Measurements from ENCODE around the gene DNAJC3.

DNAJC3 gene

DNA sequence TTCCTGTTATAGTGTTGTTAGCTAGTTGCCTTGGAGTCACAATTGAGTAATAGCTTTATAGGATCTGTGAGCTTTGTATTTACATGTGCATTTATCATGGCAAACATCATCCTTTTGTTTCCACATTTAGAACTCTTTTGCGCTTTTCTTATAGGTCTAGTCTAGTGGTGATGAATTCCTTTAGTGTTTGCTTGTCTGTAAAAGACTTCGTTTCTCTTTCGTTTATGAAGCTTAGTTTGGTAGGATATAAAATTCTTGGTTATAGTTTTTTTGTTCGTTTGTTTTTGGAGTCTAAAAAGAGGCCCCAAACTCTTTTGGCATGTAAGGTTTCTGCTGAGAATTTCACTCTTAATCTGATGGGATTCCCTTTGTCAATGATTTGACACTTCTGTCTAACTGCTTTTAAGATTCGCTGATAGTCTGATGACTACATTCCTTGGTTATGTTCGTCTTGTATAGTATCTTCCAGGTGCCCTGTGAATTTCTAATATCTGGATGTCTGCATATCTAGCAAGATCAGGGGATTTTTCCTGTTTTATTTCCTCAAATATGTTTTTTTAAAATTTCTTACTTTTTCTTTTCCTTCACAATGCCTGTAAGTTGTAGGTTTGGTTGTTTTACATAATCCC lies 20.2 kb downstream of the DNAJC3 start:
- TF ChIP-seq ZFX (IDR thresholded peaks at IDR 0.05): no peak
- TF ChIP-seq, protein P1, sequence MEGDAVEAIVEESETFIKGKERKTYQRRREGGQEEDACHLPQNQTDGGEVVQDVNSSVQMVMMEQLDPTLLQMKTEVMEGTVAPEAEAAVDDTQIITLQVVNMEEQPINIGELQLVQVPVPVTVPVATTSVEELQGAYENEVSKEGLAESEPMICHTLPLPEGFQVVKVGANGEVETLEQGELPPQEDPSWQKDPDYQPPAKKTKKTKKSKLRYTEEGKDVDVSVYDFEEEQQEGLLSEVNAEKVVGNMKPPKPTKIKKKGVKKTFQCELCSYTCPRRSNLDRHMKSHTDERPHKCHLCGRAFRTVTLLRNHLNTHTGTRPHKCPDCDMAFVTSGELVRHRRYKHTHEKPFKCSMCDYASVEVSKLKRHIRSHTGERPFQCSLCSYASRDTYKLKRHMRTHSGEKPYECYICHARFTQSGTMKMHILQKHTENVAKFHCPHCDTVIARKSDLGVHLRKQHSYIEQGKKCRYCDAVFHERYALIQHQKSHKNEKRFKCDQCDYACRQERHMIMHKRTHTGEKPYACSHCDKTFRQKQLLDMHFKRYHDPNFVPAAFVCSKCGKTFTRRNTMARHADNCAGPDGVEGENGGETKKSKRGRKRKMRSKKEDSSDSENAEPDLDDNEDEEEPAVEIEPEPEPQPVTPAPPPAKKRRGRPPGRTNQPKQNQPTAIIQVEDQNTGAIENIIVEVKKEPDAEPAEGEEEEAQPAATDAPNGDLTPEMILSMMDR (conservative IDR thresholded peaks at IDR 0.05): no peak
- H3K27ac ChIP-seq: no peak overlapping the region

DNA sequence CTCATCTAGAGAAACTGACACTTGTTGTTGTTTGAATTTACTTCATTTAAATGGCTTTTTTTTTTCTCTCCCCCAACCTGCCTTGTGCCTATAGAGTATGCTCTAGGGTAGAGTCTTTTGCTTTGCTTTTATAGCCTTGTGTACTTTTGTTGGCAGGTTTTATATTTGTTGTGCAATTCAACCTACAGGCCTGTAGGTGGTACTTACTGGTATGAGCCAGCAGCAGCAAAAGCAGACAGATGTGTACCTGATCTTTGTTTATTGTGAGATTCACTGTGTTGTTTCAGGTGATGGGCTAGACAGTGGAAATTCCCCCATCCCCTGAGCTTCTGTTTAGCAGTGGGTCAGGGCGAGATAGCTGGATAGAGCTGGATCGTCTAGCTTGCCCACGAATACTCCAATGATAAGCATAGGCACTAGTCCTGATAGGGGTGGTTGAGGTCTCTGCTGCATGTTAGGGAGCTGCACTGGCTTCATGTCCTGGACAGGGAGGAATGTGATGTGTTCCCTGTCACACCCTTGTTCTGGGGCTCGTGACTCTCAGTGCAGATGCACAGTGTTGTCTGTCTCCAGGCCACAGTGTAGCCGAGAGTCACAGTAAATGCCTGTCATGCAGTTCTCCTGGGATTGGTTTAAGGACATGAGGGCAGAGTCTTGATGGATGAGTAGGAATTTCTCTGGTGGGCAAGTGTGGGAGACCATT lies 21.3 kb downstream of the DNAJC3 start:
- TF ChIP-seq, protein P1 (conservative IDR thresholded peaks at IDR 0.05): peak; percentile 47
- no peak for TF ChIP-seq ZFX (IDR thresholded peaks at IDR 0.05)
- no peak overlapping the region for H3K27ac ChIP-seq

DNA sequence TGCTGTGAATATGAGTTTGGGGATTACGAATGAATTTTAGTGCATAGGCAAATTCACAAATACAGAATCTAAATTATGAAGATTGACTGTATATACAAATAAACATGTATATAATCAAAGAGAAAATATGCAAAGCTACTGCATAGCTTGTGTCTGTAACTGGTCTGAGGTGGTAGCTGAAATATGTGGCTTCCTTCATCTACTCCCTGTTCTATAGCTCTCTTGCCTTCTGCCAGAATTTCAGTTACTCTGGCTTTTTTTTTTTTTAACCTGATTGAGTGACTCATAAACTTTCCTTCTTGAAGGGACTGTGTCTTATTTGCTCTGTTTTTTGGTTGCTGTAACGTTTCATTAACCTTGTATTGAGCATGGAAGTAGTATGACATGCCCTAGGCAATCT lies 26.6 kb downstream of the DNAJC3 start:
- H3K27ac ChIP-seq: no peak overlapping the region
- no peak for TF ChIP-seq ZFX (IDR thresholded peaks at IDR 0.05)
- TF ChIP-seq, protein P1 (conservative IDR thresholded peaks at IDR 0.05): no peak

DNA sequence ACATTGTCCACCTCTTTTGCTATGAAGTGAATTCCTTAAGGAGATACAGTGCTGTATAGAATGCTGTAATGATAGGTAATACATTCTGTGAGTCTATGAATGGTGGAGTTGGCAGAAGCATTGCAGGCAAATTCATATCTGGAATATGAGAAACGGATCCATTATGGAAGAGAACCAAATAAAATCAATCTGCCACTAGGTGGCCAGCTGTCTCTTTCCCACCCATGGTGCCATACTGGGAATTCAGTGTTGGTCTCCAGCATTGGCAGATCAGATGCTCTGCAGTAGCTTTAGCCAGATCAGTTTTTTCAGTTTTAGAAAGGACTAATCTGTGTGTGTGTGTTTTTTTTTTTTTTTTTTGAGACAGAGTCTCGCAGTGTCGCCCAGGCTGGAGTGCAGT lies 27.6 kb downstream of the DNAJC3 start:
- H3K27ac ChIP-seq: no peak overlapping the region
- TF ChIP-seq, protein P1 (conservative IDR thresholded peaks at IDR 0.05): peak; percentile 39
- no peak for TF ChIP-seq ZFX (IDR thresholded peaks at IDR 0.05)

DNA sequence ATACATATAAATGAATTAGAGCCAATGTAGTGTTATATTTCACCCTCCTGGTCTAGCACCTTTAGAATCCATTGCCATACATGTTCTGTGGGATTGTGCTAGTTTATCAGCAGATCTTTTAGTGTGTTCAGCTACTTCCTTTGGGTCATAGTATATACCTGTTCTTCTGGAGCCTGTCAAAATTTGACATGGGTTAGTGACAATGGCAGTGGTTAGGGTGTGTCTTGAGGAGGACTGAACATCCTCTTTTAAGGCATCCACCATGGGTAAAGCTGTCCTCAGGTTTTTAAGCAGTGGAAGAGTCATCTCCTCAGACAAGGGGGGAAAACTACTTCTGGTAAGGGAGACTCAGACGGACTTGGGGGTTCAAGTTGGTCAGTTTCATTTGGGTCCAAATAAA lies 29.4 kb downstream of the DNAJC3 start:
- TF ChIP-seq, protein P1 (conservative IDR thresholded peaks at IDR 0.05): no peak
- TF ChIP-seq ZFX (IDR thresholded peaks at IDR 0.05): no peak
- no peak overlapping the region for H3K27ac ChIP-seq

DNA sequence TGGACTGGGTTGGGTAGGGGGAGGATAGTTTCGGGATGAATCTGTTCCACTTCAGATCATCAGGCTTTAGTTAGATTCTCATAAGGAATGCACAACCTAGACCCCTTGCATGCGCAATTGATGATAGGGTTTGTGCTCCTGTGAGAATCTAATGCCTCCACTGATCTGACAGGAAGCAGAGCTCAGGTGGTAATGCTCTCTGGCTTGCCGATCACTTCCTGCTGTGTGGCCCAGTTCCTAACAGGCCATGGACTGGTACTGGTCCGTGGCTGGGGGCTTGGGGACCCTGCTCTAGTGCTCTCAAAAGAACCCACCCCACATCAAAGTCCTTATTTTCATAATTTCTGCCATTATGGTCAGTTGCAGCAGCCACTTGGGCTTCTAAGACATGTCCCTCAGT lies 30.1 kb downstream of the DNAJC3 start:
- H3K27ac ChIP-seq: no peak overlapping the region
- no peak for TF ChIP-seq ZFX (IDR thresholded peaks at IDR 0.05)
- TF ChIP-seq, protein P1 (conservative IDR thresholded peaks at IDR 0.05): no peak

All from C4-2B (cell line).